Suprapubic skin (tissue), 4 donors: ENCODE measurements around the gene ADK.

Experiments used
- EP300 ChIP-seq: sonication (generic); formaldehyde crosslinking; IDR thresholded peaks from one replicate; pipeline ENCODE4 v1.6.1; 2017; ENCODE audit warnings: antibody characterized with exemption
- POLR2A ChIP-seq, 2 donors: fragments of 450-650 bp; IDR thresholded peaks; one replicate each; pipeline ENCODE4 v1.6.1; 2017; ENCODE audit warnings: antibody characterized with exemption in 2 of 2, mild to moderate bottlenecking in 2 of 2, moderate library complexity in 2 of 2
- POLR2AphosphoS5 ChIP-seq, 3 donors: sonication (generic); formaldehyde crosslinking; IDR thresholded peaks; one replicate each; pipeline ENCODE4 v1.6.1; 2017; ENCODE audit warnings: antibody characterized with exemption in 3 of 3
- TF ChIP-seq, protein P1 (sequence below), 2 donors: fragments of 200-600 bp in 1 of 2; fragments of 450-650 bp in 1 of 2; sonication (generic) in 1 of 2; IDR thresholded peaks; one replicate each; pipeline ENCODE4 v1.5.1; 2016 to 2019; ENCODE audit warnings: antibody characterized with exemption in 2 of 2, mild to moderate bottlenecking in 1 of 2, moderate library complexity in 1 of 2

DNA sequence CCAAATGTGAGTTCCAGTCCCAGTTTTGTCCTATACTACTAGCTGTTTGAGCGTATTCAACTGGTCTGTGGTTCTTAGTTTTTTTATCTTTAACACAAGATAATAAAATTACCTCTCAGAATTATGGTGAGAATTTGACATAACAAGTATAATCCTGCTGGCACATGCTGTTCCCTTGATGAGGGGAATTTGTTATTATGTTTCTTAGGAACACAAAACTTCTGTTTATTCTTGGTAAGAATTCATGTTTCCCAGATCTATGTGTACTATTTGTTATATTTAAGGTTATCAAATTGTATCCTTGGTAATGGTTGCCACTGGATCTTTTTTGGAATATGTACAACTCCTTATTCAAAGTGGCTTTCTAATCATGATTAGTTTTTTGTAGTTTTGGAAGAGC is 335.6 kb downstream of the ADK start:
- no peak for TF ChIP-seq POLR2A (IDR thresholded peaks at IDR 0.05)
- TF ChIP-seq, protein P1, sequence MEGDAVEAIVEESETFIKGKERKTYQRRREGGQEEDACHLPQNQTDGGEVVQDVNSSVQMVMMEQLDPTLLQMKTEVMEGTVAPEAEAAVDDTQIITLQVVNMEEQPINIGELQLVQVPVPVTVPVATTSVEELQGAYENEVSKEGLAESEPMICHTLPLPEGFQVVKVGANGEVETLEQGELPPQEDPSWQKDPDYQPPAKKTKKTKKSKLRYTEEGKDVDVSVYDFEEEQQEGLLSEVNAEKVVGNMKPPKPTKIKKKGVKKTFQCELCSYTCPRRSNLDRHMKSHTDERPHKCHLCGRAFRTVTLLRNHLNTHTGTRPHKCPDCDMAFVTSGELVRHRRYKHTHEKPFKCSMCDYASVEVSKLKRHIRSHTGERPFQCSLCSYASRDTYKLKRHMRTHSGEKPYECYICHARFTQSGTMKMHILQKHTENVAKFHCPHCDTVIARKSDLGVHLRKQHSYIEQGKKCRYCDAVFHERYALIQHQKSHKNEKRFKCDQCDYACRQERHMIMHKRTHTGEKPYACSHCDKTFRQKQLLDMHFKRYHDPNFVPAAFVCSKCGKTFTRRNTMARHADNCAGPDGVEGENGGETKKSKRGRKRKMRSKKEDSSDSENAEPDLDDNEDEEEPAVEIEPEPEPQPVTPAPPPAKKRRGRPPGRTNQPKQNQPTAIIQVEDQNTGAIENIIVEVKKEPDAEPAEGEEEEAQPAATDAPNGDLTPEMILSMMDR (IDR thresholded peaks at IDR 0.05) = no peak
- TF ChIP-seq EP300 = no peak
- TF ChIP-seq POLR2AphosphoS5 (IDR thresholded peaks at IDR 0.05) = no peak
